RWPE1 (cell line): Measurements from ENCODE around the gene KIF5C.

Experiments
- CTCF ChIA-PET: fragments of 350-600 bp; sonication (Branson Sonifier 250); formaldehyde crosslinking; extraction: SDS; loops from one replicate; lab custom pipeline; 2021; lab: Yijun Ruan, JAX
- POLR2A ChIA-PET: fragments of 400-600 bp; formaldehyde crosslinking; extraction: SDS; loops from one replicate; lab custom pipeline; 2020; ENCODE audit warnings: antibody characterized with exemption; ENCODE audit not compliant: low non-redundant PET; lab: Yijun Ruan, JAX
- DNase-seq: peaks from one replicate; pipeline ENCODE4 v3.0.0; 2012; ENCODE audit warnings: low spot score
- H3K27ac ChIP-seq: fragments of 450-650 bp; 2 replicates; pipeline ENCODE4 v1.5.1; 2017
- CTCF ChIP-seq: fragments of 450-650 bp; conservative IDR thresholded peaks from 2 replicates; pipeline ENCODE4 v1.5.1; 2017; ENCODE audit warnings: low read depth, mild to moderate bottlenecking

KIF5C gene

DNA sequence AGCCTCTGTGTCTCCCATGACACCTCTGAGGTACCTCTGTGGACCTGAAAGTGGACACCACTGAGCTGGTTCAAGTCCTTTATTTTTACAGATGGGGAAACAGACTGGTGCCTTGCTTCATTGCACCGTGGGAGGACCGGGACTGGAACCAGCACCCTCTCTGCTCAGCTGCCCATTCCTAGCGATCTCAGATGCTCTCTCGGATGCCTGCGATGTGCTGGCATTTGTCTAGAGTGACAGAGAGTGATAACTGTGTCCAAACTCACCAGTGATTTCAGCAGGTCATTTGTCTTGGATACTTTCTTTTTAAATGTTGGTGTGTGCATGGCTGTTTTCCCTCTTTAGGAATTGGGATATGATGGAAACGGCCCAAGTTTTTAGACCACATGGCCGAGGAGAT lies 133.4 kb downstream of the KIF5C start:
- CTCF ChIA-PET: interaction anchor here (1.0 kb wide), 1 partner anchor 9 kb away, joined by 3 read pairs; no protein-coding TSS in a partner anchor
- POLR2A ChIA-PET: no interaction called here
- H3K27ac ChIP-seq: no peak overlapping the region

GRCh38 chr2:149009576-149010461 lies 134.8 kb downstream of the KIF5C start:
- POLR2A ChIA-PET: no interaction called here
- TF ChIP-seq CTCF: no peak
- CTCF ChIA-PET: interaction anchor here (0.6 kb wide), 2 partner anchors 26 to 325 kb away, joined by 3 to 4 read pairs; no protein-coding TSS in a partner anchor

More for the DNA sequence above, 133.4 kb downstream of the KIF5C start:
- TF ChIP-seq CTCF: no peak
- DNase-seq: no peak

GRCh38 chr2:149012545-149012944 lies 137.5 kb downstream of the KIF5C start:
- no peak overlapping the region for H3K27ac ChIP-seq
- CTCF ChIA-PET: no interaction called here
- no peak for DNase-seq
- no peak for TF ChIP-seq CTCF
- POLR2A ChIA-PET: no interaction called here

More at GRCh38 chr2:149009576-149010461, 134.8 kb downstream of the KIF5C start:
- DNase-seq: no peak
- H3K27ac ChIP-seq: no peak overlapping the region

DNA sequence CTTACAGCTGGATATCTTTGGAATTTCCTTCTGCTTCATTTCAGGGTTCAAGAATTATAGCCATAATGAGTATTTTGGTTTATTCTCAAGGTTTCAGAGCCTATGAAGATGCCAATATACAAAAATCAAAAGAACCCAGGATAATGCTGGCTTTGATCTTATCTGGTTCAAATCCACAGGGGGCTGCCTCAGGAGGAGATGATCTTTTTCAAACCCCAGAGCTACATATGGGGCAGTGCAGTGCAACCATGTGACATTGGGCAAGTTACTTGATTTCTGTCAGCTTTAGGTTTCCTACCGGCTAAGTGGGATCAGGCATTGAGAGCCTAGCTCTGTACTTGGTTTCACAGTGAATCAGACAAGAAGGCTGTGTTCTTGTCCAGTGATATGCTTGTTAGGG lies 140.5 kb downstream of the KIF5C start:
- CTCF ChIA-PET: no interaction called here

DNA sequence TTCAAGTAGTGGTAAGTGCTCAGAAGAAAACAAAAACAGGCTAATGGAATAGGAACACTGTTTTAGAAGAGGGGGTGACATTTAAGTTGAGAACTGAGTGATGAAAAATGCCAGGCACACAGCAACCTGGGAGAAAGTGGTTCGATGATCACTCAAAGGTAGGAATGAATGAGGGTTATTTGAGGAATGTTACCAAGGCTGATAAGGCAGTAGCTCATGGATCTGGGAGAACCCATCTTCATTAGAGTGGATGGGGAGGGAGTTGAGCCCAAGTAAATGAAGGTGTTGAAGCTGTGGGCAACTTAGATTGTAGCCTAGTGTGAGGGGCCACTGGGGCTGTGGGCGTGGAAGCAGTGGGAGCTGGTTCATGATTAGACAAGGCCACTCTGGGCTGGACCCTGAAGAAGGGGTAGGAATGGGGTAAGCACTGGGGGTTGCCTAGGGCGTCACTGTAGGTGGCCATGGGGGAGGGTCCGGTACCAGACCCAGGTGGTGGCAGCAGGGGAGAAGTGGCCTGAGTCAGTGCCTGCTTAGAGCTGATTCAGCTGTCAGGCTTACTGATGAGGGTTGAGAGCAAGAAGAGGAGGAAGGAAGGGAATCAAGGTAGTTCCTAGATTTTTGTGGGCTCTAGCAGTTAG lies 141.0 kb downstream of the KIF5C start:
- DNase-seq: no peak
- ChIA-PET POLR2A (no interaction called here), CTCF (interaction anchor here (0.6 to 3.6 kb wide), 3 partner anchors 16 to 545 kb away, joined by 3 to 29 read pairs (median 4); no protein-coding TSS in a partner anchor)
- H3K27ac ChIP-seq: no peak overlapping the region
- TF ChIP-seq CTCF: no peak

More for the DNA sequence above, 140.5 kb downstream of the KIF5C start:
- DNase-seq: no peak
- POLR2A ChIA-PET: no interaction called here
- TF ChIP-seq CTCF: no peak
- no peak overlapping the region for H3K27ac ChIP-seq
